HepG2 (cell line): Measurements from ENCODE around the gene JUND. TPM values are rescaled to one million over a fixed set of nuclear protein-coding genes. Genes with fewer than 3 reads are reported as not detected.

Source experiments
- FOSL1 ChIP-seq: sonication (generic); formaldehyde crosslinking; IDR thresholded peaks from 2 replicates; pipeline ENCODE4 v1.9.0; 2021; ENCODE audit warnings: missing genetic modification reagents, borderline replicate concordance
- FOSL2 ChIP-seq: sonication (generic); formaldehyde crosslinking; IDR thresholded peaks from 2 replicates; pipeline ENCODE4 v1.4.0; 2020; ENCODE audit warnings: missing genetic modification reagents
- FOXA3 ChIP-seq: IDR thresholded peaks from 2 replicates; pipeline ENCODE4 v1.6.1; 2016; ENCODE audit warnings: missing genetic modification reagents, missing compliant biosample characterization
- FOXJ3 ChIP-seq: sonication (generic); formaldehyde crosslinking; IDR thresholded peaks from 2 replicates; pipeline ENCODE4 v1.4.0; 2020; ENCODE audit warnings: missing genetic modification reagents, mild to moderate bottlenecking, borderline replicate concordance
- JUND ChIP-seq: sonication (generic); formaldehyde crosslinking; IDR thresholded peaks from 2 replicates; pipeline ENCODE4 v1.8.0; 2022; ENCODE audit warnings: mild to moderate bottlenecking, missing genetic modification reagents
- KDM4B ChIP-seq: sonication (generic); formaldehyde crosslinking; IDR thresholded peaks from 2 replicates; pipeline ENCODE4 v1.4.0; 2020; ENCODE audit warnings: missing genetic modification reagents
- KLF12 ChIP-seq: sonication (generic); formaldehyde crosslinking; IDR thresholded peaks from 2 replicates; pipeline ENCODE4 v1.4.0; 2020; ENCODE audit warnings: missing genetic modification reagents, borderline replicate concordance
- MAFK ChIP-seq, 2 experiments: IDR thresholded peaks in 1 of 2; conservative IDR thresholded peaks in 1 of 2; 2 replicates each; pipeline ENCODE4 v1.6.1; 2011; ENCODE audit warnings: improper control_type of control experiment in 2 of 2, low read length in 2 of 2
- PCBP2 ChIP-seq: fragments of 200-400 bp; formaldehyde crosslinking; optimal IDR thresholded peaks from 2 replicates; pipeline ENCODE3; 2018; ENCODE audit warnings: low read length, low read depth; ENCODE audit not compliant: poor library complexity, severe bottlenecking
- TMF1 ChIP-seq: sonication (generic); formaldehyde crosslinking; IDR thresholded peaks from 2 replicates; pipeline ENCODE4 v1.8.1; 2022; ENCODE audit warnings: low read depth, missing genetic modification reagents
- WIZ ChIP-seq: sonication (generic); formaldehyde crosslinking; IDR thresholded peaks from 2 replicates; pipeline ENCODE4 v1.5.1; 2020; ENCODE audit warnings: mild to moderate bottlenecking, missing genetic modification reagents
- YEATS2 ChIP-seq: sonication (generic); formaldehyde crosslinking; IDR thresholded peaks from 2 replicates; pipeline ENCODE4 v1.4.0; 2020; ENCODE audit warnings: missing genetic modification reagents, borderline replicate concordance
- ZNF138 ChIP-seq: sonication (generic); formaldehyde crosslinking; IDR thresholded peaks from 2 replicates; pipeline ENCODE4 v1.5.0; 2020; ENCODE audit warnings: mild to moderate bottlenecking, low read depth, missing genetic modification reagents
- ZNF563 ChIP-seq: sonication (generic); formaldehyde crosslinking; IDR thresholded peaks from 2 replicates; pipeline ENCODE4 v1.8.0; 2022; ENCODE audit warnings: mild to moderate bottlenecking, moderate library complexity, missing genetic modification reagents
- polyA plus RNA-seq, 8 experiments: library from polyadenylated mRNA; depleted of rRNA in 3 of 8; stranded (reverse) in 7 of 8; unstranded in 1 of 8; fragments of >200 nt; fragmentation: Illumina TruSeq in 4 of 8; extraction: Trizol in 4 of 8; gene quantifications; 2 replicates each; pipeline versions ENCODE4 v1.2.1 to v1.2.3, GENCODE V29; 2011 to 2016; ENCODE audit warnings: low read depth in 4 of 8, missing spikeins in 1 of 8, mixed read lengths in 1 of 8; ENCODE audit not compliant: insufficient read depth in 1 of 8
- total RNA-seq, 5 experiments: library from RNA; depleted of rRNA; stranded (reverse); fragments of >200 nt; fragmentation: Illumina TruSeq; extraction: Trizol; gene quantifications; 2 replicates each; pipeline ENCODE4 v1.2.3, GENCODE V29; 2016; ENCODE audit warnings: low read depth in 1 of 5
- TF ChIP-seq, protein P1 (sequence below): IDR thresholded peaks from 2 replicates; pipeline ENCODE4 v1.6.1; 2016
- TF ChIP-seq, protein P2 (sequence below): sonication (generic); formaldehyde crosslinking; IDR thresholded peaks from 2 replicates; pipeline ENCODE4 v1.4.0; 2020; ENCODE audit warnings: missing genetic modification reagents
- TF ChIP-seq, protein P3 (sequence below): sonication (generic); formaldehyde crosslinking; IDR thresholded peaks from 2 replicates; pipeline ENCODE4 v1.4.0; 2020; ENCODE audit warnings: missing genetic modification reagents
- TF ChIP-seq, protein P4 (sequence below): sonication (generic); formaldehyde crosslinking; IDR thresholded peaks from 2 replicates; pipeline ENCODE4 v1.4.0; 2020; ENCODE audit warnings: mild to moderate bottlenecking, missing genetic modification reagents
- TF ChIP-seq, protein P5 (sequence below): sonication (generic); formaldehyde crosslinking; IDR thresholded peaks from 2 replicates; pipeline ENCODE4 v1.5.0; 2020; ENCODE audit warnings: missing genetic modification reagents
- TF ChIP-seq, protein P6 (sequence below): sonication (generic); formaldehyde crosslinking; IDR thresholded peaks from 2 replicates; pipeline ENCODE4 v1.9.0; 2021; ENCODE audit warnings: missing genetic modification reagents, borderline replicate concordance

The JUND gene
- total and polyA plus RNA-seq, 2 of the 13 experiments (the other 11 are each of a cell fraction or from before 2014, with no cell fraction given): 41.2 to 59.8 TPM

DNA sequence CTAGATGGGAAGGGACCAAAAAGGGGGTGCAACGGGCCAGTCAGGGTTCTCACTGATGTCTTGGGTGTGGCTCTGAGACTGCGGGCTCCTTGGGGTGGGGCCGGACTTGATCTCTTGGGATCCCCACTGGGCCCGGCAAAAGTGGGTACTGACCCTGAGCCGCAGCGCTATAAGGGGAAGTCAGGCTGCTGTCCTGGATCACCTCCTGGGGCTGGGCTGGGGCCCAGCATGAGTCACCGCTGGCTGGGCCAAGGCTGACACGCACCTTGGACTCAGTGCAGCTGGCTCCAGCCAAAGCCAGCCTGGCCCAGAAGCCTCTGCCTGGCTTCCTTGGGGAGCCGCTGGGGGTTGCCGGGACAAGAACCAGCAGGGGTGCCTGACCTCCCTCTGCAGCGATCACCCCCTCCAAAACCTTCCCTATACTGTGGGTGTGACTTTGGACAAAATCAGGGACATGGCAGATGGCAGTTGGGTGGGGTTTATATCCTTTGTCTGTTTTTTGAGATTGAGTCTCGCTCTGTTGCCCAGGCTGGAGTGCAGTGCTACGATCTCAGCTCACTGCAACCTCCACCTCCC, 6.6 kb downstream of the JUND start (continued):
- no peak for TF ChIP-seq YEATS2 (CRISPR knock-in tag)
- TF ChIP-seq, protein P1, sequence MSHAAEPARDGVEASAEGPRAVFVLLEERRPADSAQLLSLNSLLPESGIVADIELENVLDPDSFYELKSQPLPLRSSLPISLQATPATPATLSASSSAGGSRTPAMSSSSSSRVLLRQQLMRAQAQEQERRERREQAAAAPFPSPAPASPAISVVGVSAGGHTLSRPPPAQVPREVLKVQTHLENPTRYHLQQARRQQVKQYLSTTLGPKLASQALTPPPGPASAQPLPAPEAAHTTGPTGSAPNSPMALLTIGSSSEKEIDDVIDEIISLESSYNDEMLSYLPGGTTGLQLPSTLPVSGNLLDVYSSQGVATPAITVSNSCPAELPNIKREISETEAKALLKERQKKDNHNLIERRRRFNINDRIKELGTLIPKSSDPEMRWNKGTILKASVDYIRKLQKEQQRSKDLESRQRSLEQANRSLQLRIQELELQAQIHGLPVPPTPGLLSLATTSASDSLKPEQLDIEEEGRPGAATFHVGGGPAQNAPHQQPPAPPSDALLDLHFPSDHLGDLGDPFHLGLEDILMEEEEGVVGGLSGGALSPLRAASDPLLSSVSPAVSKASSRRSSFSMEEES: no peak
- no peak for TF ChIP-seq KLF12 (CRISPR knock-in tag)
- TF ChIP-seq PCBP2: no peak
- TF ChIP-seq, protein P2, sequence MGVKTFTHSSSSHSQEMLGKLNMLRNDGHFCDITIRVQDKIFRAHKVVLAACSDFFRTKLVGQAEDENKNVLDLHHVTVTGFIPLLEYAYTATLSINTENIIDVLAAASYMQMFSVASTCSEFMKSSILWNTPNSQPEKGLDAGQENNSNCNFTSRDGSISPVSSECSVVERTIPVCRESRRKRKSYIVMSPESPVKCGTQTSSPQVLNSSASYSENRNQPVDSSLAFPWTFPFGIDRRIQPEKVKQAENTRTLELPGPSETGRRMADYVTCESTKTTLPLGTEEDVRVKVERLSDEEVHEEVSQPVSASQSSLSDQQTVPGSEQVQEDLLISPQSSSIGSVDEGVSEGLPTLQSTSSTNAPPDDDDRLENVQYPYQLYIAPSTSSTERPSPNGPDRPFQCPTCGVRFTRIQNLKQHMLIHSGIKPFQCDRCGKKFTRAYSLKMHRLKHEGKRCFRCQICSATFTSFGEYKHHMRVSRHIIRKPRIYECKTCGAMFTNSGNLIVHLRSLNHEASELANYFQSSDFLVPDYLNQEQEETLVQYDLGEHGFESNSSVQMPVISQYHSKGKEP (CRISPR knock-in tag): no peak
- no peak for TF ChIP-seq TMF1 (CRISPR knock-in tag)
- TF ChIP-seq ZNF138 (CRISPR knock-in tag): no peak
- TF ChIP-seq KDM4B (CRISPR knock-in tag): peak; percentile 58; the same call in 1 of the 2 replicates
- TF ChIP-seq JUND (CRISPR knock-in tag): peak; percentile 98
- TF ChIP-seq, protein P3, sequence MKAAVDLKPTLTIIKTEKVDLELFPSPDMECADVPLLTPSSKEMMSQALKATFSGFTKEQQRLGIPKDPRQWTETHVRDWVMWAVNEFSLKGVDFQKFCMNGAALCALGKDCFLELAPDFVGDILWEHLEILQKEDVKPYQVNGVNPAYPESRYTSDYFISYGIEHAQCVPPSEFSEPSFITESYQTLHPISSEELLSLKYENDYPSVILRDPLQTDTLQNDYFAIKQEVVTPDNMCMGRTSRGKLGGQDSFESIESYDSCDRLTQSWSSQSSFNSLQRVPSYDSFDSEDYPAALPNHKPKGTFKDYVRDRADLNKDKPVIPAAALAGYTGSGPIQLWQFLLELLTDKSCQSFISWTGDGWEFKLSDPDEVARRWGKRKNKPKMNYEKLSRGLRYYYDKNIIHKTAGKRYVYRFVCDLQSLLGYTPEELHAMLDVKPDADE (CRISPR knock-in tag): no peak
- TF ChIP-seq, protein P4, sequence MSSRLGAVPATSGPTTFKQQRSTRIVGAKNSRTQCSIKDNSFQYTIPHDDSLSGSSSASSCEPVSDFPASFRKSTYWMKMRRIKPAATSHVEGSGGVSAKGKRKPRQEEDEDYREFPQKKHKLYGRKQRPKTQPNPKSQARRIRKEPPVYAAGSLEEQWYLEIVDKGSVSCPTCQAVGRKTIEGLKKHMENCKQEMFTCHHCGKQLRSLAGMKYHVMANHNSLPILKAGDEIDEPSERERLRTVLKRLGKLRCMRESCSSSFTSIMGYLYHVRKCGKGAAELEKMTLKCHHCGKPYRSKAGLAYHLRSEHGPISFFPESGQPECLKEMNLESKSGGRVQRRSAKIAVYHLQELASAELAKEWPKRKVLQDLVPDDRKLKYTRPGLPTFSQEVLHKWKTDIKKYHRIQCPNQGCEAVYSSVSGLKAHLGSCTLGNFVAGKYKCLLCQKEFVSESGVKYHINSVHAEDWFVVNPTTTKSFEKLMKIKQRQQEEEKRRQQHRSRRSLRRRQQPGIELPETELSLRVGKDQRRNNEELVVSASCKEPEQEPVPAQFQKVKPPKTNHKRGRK (CRISPR knock-in tag): no peak
- TF ChIP-seq, protein P5, sequence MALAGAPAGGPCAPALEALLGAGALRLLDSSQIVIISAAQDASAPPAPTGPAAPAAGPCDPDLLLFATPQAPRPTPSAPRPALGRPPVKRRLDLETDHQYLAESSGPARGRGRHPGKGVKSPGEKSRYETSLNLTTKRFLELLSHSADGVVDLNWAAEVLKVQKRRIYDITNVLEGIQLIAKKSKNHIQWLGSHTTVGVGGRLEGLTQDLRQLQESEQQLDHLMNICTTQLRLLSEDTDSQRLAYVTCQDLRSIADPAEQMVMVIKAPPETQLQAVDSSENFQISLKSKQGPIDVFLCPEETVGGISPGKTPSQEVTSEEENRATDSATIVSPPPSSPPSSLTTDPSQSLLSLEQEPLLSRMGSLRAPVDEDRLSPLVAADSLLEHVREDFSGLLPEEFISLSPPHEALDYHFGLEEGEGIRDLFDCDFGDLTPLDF (CRISPR knock-in tag): no peak
- TF ChIP-seq FOXJ3 (CRISPR knock-in tag): no peak
- TF ChIP-seq FOXA3 (CRISPR knock-in tag): no peak
- TF ChIP-seq WIZ (CRISPR knock-in tag): peak; percentile 76; the same call in 1 of the 2 replicates
- TF ChIP-seq, protein P6, sequence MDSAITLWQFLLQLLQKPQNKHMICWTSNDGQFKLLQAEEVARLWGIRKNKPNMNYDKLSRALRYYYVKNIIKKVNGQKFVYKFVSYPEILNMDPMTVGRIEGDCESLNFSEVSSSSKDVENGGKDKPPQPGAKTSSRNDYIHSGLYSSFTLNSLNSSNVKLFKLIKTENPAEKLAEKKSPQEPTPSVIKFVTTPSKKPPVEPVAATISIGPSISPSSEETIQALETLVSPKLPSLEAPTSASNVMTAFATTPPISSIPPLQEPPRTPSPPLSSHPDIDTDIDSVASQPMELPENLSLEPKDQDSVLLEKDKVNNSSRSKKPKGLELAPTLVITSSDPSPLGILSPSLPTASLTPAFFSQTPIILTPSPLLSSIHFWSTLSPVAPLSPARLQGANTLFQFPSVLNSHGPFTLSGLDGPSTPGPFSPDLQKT (CRISPR knock-in tag): no peak
- no peak for TF ChIP-seq MAFK (conservative IDR thresholded peaks at IDR 0.05 in 1 of 2, IDR thresholded peaks at IDR 0.05 in 1 of 2; ENCODE audit: low read length in 2 of 2)
- TF ChIP-seq ZNF563 (CRISPR knock-in tag): peak; percentile 51; the same call in 1 of the 2 replicates
- peak; percentile 98 for TF ChIP-seq FOSL1 (CRISPR knock-in tag)
- peak; percentile 99 for TF ChIP-seq FOSL2
